ENCODE results near the gene ULK3.

GRCh38 chr15:74808840-74809229, 34.1 kb downstream of the ULK3 start:
- TF ChIP-seq CTCF (IDR thresholded peaks at IDR 0.05), result no peak
- no peak for TF ChIP-seq EZH2 (IDR thresholded peaks at IDR 0.05; ENCODE audit: borderline replicate concordance, insufficient read depth, low read depth, low read length, poor library complexity, severe bottlenecking)
